ENCODE data around the gene LMBR1L. TPM values are rescaled to one million over a fixed set of nuclear protein-coding genes. Genes with fewer than 3 reads are reported as not detected.

LMBR1L gene
- total and polyA plus RNA-seq, 2 of the 13 experiments (the other 11 are each of a cell fraction or from before 2014, with no cell fraction given): 12.2 to 65.9 TPM

DNA sequence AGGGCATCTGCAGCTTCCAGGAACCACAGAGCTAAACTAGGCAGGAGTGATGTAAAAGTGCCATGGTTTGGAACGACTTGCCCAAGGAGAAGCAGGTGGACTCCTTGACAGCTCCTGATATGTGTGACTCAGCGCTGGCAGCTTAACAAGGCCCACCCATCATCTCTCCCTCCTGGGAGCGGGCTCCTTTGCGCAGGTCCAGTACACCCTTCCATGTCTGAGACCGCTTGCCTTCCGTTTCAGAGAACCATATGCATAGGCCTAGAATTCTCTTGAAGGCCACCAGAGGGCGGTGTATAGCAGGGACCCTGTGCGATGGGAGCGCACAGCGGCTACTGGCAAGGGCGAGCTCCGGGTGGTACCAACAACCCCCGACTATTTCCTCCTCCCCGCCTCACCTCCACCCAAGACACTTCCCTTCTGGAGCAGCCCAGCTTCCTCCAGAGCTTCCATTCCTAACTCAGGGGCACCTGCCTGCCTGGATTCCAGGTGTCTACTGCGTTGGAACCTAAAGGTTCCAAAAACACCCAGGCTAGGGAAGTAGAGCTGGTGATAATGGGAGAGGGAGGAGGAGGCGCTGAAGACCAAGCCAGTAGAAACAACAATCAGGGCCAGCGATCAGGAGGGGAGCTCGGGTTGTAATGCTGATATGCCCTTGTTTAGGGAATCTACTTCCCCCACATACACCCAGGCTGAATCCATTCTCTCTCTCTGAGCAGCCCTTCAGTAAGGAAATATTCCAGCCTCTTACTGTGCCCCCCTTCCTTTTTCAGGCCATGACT, 22.3 kb downstream of the LMBR1L start (continued):
- TF ChIP-seq, protein P1, sequence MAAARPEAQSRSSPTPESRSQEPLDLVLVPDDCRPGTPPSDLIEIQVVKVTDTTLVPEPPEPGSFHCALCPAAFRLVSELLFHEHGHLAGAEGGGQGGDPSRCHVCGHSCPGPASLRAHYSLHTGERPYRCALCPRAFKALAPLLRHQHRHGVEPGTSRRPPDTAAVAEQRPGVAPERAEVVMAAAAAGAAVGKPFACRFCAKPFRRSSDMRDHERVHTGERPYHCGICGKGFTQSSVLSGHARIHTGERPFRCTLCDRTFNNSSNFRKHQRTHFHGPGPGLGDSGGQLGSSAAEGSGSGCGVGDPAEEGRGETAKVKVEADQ (CRISPR knock-in tag; IDR thresholded peaks at IDR 0.05; ENCODE audit: borderline replicate concordance): no peak
- TF ChIP-seq MAF1 (CRISPR knock-in tag; IDR thresholded peaks at IDR 0.05; ENCODE audit: borderline replicate concordance) (no peak), BORCS8-MEF2B (CRISPR knock-in tag; IDR thresholded peaks at IDR 0.05) (0 out of 2 replicates have a peak, but pooled peaks have one; percentile 38), ZNF180 (CRISPR knock-in tag; IDR thresholded peaks at IDR 0.05; ENCODE audit: borderline replicate concordance, low read depth) (no peak), JDP2 (CRISPR knock-in tag; IDR thresholded peaks at IDR 0.05; ENCODE audit: borderline replicate concordance) (no peak), ZNF547 (CRISPR knock-in tag; IDR thresholded peaks at IDR 0.05) (no peak), SMAD1 (CRISPR knock-in tag; IDR thresholded peaks at IDR 0.05; ENCODE audit: borderline replicate concordance, low read depth) (0 out of 2 replicates have a peak, but pooled peaks have one; percentile 40), NR2F1 (CRISPR knock-in tag; IDR thresholded peaks at IDR 0.05) (no peak), SRY (CRISPR knock-in tag; IDR thresholded peaks at IDR 0.05) (no peak), ZNF660 (CRISPR knock-in tag; IDR thresholded peaks at IDR 0.05; ENCODE audit: borderline replicate concordance, low read depth) (no peak), POLR2AphosphoS2 (IDR thresholded peaks at IDR 0.05; ENCODE audit: low read depth, low read length) (no peak), ZSCAN21 (CRISPR knock-in tag; IDR thresholded peaks at IDR 0.05; ENCODE audit: borderline replicate concordance) (no peak)
- TF ChIP-seq, protein P2, sequence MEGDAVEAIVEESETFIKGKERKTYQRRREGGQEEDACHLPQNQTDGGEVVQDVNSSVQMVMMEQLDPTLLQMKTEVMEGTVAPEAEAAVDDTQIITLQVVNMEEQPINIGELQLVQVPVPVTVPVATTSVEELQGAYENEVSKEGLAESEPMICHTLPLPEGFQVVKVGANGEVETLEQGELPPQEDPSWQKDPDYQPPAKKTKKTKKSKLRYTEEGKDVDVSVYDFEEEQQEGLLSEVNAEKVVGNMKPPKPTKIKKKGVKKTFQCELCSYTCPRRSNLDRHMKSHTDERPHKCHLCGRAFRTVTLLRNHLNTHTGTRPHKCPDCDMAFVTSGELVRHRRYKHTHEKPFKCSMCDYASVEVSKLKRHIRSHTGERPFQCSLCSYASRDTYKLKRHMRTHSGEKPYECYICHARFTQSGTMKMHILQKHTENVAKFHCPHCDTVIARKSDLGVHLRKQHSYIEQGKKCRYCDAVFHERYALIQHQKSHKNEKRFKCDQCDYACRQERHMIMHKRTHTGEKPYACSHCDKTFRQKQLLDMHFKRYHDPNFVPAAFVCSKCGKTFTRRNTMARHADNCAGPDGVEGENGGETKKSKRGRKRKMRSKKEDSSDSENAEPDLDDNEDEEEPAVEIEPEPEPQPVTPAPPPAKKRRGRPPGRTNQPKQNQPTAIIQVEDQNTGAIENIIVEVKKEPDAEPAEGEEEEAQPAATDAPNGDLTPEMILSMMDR (CRISPR knock-in tag; IDR thresholded peaks at IDR 0.05): peak; percentile 92
- TF ChIP-seq, protein P3, sequence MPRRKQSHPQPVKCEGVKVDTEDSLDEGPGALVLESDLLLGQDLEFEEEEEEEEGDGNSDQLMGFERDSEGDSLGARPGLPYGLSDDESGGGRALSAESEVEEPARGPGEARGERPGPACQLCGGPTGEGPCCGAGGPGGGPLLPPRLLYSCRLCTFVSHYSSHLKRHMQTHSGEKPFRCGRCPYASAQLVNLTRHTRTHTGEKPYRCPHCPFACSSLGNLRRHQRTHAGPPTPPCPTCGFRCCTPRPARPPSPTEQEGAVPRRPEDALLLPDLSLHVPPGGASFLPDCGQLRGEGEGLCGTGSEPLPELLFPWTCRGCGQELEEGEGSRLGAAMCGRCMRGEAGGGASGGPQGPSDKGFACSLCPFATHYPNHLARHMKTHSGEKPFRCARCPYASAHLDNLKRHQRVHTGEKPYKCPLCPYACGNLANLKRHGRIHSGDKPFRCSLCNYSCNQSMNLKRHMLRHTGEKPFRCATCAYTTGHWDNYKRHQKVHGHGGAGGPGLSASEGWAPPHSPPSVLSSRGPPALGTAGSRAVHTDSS (CRISPR knock-in tag; conservative IDR thresholded peaks at IDR 0.05): no peak
- TF ChIP-seq, protein P4, sequence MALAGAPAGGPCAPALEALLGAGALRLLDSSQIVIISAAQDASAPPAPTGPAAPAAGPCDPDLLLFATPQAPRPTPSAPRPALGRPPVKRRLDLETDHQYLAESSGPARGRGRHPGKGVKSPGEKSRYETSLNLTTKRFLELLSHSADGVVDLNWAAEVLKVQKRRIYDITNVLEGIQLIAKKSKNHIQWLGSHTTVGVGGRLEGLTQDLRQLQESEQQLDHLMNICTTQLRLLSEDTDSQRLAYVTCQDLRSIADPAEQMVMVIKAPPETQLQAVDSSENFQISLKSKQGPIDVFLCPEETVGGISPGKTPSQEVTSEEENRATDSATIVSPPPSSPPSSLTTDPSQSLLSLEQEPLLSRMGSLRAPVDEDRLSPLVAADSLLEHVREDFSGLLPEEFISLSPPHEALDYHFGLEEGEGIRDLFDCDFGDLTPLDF (CRISPR knock-in tag; IDR thresholded peaks at IDR 0.05): no peak
- TF ChIP-seq, protein P5, sequence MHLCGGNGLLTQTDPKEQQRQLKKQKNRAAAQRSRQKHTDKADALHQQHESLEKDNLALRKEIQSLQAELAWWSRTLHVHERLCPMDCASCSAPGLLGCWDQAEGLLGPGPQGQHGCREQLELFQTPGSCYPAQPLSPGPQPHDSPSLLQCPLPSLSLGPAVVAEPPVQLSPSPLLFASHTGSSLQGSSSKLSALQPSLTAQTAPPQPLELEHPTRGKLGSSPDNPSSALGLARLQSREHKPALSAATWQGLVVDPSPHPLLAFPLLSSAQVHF (CRISPR knock-in tag; IDR thresholded peaks at IDR 0.05): no peak
- TF ChIP-seq, protein P6, sequence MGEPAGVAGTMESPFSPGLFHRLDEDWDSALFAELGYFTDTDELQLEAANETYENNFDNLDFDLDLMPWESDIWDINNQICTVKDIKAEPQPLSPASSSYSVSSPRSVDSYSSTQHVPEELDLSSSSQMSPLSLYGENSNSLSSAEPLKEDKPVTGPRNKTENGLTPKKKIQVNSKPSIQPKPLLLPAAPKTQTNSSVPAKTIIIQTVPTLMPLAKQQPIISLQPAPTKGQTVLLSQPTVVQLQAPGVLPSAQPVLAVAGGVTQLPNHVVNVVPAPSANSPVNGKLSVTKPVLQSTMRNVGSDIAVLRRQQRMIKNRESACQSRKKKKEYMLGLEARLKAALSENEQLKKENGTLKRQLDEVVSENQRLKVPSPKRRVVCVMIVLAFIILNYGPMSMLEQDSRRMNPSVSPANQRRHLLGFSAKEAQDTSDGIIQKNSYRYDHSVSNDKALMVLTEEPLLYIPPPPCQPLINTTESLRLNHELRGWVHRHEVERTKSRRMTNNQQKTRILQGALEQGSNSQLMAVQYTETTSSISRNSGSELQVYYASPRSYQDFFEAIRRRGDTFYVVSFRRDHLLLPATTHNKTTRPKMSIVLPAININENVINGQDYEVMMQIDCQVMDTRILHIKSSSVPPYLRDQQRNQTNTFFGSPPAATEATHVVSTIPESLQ (CRISPR knock-in tag; conservative IDR thresholded peaks at IDR 0.05): no peak
- TF ChIP-seq, protein P7, sequence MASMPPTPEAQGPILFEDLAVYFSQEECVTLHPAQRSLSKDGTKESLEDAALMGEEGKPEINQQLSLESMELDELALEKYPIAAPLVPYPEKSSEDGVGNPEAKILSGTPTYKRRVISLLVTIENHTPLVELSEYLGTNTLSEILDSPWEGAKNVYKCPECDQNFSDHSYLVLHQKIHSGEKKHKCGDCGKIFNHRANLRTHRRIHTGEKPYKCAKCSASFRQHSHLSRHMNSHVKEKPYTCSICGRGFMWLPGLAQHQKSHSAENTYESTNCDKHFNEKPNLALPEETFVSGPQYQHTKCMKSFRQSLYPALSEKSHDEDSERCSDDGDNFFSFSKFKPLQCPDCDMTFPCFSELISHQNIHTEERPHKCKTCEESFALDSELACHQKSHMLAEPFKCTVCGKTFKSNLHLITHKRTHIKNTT (CRISPR knock-in tag; IDR thresholded peaks at IDR 0.05): no peak
